HG03575 (cell line): ENCODE measurements around the gene SREBF1.

ENCODE experiments used
- ATAC-seq: cut with Tn5 transposase; IDR thresholded peaks from one replicate; pipeline ENCODE4 v1.9.1; 2021; ENCODE audit not compliant: unreplicated experiment, insufficient number of reproducible peaks, low FRiP score; ENCODE audit errors: extremely low read depth

Gene SREBF1

DNA sequence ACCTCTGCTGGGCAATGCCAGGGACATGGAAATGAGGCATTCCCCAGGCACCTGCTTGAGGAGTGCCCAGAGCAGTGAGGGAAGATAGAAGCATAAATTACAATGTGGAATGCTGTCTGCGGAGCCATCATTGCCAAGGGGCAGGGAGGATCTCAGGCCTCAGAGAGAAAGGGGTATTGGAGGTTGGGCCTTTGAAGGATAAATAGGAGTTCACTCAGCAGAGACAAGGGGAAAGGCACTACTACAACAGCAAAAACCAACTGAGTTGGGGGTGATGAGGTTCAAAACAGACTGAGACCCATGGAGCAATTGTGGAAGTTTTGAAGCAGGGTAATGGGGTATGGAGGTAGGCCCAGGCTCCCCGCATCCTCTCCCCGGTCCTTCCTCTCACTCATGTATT, 32.8 kb downstream of the SREBF1 start:
- ATAC-seq = no peak

DNA sequence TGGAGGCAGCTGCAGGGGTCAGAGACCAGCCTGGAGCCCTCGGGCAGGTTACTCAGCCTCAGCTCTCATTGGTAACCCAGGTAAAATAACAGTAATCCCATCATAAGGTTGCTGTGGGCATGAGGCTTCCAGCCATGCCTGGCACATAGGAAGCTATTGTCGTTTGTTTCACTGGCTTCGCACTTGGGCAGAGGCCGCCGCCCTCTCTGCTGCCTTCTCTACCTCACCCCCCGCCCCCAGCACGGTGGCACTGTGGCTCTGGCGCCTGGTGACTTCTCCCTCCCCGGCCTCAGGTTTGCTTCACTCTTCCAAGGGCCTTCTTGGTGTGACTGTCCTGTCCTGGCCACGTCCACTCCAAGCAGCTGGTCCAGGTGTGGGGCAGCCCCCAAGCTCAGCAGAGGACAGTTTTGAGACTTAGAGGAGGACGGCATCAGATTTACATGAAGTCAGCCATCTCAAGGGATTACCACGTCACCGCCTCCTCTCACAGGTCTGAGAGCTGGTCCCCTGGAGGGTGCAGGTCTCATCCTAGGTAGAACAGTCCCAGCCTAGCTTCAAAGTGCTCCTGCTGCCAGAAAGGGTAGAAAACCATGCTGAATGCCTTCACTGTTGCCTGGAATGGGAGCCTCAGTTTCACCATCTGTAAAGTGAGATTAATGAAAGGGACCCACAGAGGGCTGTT, 34.8 kb downstream of the SREBF1 start:
- ATAC-seq = no peak

DNA sequence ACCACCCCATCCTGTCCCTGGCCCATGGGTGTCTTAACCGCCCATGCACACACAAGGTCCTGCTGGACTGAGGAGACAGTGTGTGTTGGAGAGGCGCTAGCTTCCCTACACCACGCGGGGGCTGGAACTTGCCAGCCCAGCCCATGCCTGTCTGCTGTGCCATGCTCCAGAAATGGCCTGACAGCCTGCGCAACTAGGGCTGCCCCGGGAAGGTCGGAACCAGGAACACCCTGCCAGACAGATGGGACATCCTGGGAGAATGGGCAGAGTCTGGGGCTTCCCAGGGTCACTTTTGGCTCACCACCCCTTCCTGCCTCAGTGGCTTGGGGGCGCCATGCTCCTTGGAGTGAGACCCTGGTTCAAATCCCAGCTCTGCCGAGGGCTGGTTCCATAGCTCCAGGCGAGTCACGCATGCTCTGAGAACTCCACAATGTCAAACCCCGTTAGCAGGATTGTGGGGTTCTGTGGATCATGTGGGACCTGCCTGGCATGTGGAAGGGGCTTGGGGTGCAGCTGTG, 36.2 kb downstream of the SREBF1 start:
- ATAC-seq = no peak

DNA sequence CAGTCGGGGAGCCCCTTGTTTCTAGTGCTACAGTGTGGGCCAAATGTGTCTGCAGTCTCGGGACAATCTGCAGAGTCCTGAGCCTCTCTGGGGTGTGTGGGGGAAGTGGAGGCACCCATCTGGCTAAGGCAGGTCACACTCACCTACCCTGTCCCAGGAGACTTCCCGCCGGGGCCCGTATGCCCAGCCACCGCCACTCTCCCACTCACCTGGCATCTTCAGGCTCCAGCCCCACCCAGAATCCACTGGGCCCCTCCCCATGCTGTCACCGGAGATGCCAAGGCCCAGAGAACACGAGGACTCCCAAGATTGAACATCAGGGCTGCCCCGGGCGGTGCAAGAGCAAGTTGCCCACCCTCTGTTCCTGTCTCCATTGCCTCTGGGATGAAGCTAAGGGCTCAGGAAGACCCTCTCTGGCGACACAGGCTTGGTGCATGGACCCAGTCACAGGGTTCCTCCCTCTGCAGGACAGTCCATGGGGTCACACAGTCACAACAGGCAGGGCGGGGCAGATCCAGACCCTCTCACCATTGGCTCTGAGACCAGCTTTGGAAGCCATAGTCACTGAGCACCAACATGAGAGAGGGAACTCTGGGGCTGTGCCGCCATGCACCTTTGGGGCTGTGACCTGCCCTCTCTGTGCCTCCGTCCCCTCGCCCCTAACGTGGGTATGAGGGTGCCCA, 38.1 kb downstream of the SREBF1 start:
- no peak for ATAC-seq

DNA sequence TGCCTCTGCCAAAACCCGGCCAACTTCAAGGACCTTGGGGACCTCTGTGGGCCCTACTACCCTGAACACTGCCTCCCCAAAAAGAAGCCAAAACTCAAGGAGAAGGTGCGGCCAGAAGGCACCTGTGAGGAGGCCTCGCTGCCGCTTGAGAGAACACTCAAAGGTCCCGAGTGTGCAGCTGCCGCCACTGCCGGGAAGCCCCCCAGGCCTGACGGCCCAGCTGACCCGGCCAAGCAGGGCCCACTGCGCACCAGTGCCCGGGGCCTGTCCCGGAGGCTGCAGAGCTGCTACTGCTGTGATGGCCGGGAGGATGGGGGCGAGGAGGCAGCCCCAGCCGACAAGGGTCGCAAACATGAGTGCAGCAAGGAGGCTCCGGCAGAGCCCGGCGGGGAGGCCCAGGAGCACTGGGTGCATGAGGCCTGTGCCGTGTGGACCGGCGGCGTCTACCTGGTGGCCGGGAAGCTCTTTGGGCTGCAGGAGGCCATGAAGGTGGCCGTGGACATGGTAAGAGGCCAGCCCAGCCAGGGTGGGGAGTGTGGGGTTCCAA, 38.7 kb downstream of the SREBF1 start:
- no peak for ATAC-seq

DNA sequence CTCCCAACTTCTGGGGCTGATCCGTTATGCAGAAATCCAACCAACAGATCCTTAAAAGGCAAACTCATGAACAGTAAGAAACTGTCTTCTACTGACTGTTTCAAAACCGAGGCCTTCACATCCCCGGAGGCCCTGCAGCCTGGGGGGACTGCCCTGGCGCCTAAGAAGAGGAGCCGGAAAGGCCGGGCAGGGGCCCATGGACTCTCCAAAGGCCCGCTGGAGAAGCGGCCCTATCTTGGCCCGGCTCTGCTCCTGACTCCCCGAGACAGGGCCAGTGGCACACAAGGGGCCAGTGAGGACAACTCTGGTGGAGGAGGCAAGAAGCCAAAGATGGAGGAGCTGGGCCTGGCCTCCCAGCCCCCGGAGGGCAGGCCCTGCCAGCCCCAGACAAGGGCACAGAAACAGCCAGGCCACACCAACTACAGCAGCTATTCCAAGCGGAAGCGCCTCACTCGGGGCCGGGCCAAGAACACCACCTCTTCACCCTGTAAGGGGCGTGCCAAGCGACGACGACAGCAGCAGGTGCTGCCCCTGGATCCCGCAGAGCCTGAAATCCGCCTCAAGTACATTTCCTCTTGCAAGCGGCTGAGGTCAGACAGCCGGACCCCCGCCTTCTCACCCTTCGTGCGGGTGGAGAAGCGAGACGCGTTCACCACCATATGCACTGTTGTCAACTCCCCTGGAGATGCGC, 39.5 kb downstream of the SREBF1 start:
- ATAC-seq = no peak

DNA sequence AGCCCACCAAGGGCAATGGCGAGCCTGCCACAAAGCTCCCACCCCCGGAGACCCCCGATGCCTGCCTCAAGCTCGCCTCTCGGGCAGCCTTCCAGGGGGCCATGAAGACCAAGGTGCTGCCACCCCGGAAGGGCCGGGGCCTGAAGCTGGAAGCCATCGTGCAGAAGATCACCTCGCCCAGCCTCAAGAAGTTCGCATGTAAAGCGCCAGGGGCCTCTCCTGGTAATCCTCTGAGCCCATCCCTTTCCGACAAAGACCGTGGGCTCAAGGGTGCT, 40.1 kb downstream of the SREBF1 start:
- no peak for ATAC-seq

DNA sequence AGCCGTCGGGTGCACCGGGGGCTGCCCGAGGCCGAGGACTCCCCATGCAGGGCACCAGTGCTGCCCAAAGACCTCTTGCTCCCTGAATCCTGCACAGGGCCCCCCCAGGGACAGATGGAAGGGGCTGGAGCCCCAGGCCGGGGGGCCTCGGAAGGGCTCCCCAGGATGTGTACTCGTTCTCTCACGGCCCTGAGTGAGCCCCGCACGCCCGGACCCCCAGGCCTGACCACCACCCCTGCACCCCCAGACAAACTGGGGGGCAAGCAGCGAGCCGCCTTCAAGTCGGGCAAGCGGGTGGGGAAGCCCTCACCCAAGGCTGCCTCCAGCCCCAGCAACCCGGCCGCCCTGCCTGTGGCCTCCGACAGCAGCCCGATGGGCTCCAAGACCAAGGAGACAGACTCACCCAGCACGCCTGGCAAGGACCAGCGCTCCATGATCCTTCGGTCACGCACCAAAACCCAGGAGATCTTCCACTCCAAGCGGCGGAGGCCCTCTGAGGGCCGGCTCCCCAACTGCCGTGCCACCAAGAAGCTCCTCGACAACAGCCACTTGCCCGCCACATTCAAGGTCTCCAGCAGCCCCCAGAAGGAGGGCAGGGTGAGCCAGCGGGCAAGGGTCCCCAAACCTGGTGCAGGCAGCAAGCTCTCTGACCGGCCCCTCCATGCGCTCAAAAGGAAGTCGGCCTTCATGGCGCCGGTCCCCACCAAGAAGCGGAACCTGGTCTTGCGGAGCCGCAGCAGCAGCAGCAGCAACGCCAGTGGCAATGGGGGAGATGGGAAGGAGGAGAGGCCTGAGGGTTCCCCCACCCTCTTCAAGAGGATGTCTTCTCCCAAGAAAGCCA, 40.6 kb downstream of the SREBF1 start:
- no peak for ATAC-seq

DNA sequence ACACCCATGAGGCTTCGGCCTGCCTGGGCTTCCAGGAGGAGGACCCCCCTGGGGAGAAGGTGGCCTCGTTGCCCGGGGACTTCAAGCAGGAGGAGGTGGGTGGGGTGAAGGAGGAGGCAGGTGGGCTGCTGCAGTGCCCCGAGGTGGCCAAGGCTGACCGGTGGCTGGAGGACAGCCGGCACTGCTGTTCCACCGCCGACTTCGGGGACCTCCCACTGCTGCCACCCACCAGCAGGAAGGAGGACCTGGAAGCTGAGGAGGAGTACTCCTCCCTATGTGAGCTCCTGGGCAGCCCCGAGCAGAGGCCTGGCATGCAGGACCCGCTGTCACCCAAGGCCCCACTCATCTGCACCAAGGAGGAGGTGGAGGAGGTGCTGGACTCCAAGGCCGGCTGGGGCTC, 41.5 kb downstream of the SREBF1 start:
- ATAC-seq = no peak

DNA sequence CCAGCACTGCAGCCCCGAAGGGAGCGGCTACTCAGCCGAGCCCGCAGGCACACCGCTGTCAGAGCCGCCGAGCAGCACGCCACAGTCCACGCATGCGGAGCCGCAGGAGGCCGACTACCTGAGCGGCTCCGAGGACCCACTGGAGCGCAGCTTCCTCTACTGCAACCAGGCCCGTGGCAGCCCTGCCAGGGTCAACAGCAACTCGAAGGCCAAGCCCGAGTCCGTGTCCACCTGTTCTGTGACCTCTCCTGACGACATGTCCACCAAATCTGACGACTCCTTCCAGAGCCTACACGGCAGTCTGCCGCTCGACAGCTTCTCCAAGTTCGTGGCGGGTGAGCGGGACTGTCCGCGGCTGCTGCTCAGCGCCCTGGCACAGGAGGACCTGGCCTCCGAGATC, 42.4 kb downstream of the SREBF1 start:
- no peak for ATAC-seq

DNA sequence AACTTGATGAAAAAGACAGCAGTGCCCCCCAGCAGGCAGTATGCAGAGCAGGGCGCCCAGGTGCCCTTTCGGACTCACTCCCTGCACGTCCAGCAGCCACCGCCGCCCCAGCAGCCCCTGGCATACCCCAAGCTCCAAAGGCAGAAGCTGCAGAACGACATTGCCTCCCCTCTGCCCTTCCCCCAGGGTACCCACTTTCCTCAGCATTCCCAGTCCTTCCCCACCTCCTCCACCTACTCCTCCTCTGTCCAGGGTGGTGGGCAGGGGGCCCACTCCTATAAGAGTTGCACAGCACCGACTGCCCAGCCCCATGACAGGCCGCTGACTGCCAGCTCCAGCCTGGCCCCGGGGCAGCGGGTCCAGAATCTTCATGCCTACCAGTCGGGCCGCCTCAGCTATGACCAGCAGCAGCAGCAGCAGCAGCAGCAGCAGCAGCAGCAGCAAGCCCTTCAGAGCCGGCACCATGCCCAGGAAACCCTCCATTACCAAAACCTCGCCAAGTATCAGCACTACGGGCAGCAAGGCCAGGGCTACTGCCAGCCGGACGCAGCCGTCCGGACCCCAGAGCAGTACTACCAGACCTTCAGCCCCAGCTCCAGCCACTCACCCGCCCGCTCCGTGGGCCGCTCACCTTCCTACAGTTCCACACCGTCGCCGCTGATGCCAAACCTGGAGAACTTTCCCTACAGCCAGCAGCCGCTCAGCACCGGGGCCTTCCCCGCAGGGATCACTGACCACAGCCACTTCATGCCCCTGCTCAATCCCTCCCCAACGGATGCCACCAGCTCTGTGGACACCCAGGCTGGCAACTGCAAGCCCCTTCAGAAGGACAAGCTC, 43.2 kb downstream of the SREBF1 start:
- ATAC-seq = no peak

DNA sequence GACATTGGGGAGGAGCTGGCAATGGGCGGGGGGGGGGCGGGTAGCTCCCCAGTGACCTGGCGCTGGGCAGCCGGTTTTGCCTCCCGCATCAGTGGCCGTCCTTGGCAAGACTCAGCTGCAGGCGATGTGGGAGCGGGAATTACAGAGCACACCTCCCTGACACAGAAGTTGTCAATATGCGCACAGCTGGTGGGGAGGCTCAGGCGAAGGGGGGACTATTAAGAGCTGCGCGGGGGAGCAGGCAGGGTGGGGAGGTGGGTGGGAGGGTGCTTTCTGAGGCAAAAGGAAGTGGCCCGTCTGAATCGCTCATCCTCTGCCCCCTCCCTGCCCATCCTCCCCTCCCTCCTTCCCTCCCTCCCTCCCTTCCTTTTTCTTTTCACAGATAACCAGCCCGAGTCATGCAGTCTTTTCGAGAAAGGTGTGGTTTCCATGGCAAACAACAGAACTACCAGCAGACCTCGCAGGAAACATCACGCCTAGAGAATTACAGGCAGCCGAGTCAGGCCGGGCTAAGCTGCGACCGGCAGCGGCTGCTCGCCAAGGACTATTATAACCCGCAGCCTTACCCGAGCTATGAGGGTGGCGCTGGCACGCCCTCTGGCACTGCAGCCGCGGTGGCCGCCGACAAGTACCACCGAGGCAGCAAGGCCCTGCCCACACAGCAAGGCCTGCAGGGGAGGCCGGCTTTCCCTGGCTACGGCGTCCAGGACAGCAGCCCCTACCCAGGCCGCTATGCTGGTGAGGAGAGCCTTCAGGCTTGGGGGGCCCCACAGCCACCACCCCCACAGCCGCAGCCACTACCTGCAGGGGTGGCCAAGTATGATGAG, 44.0 kb downstream of the SREBF1 start:
- no peak for ATAC-seq

DNA sequence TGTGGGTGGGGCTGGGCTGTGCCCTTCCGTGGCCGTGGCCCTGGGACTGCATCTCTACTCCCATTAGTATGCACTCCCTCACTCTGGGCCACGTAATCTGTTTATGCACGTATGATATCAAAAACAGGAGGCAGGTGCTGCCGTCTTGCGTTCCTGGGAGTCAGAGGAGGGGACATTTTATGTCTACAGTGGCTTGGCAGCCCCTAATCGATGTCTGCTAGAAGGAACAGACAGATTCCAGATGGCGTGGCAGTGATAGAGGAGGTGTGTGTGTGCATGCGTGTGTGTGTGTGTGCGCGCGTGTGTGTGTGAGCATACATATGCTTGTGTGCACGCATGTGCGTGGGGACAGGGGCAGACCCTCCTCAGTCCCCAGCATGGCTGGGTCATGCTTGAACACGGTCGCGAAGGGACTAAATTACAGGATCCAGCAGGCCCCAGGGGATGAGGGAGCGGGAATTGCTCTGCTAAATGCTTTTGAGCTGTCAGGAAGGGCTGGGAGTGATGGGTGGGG, 44.7 kb downstream of the SREBF1 start:
- ATAC-seq = no peak

DNA sequence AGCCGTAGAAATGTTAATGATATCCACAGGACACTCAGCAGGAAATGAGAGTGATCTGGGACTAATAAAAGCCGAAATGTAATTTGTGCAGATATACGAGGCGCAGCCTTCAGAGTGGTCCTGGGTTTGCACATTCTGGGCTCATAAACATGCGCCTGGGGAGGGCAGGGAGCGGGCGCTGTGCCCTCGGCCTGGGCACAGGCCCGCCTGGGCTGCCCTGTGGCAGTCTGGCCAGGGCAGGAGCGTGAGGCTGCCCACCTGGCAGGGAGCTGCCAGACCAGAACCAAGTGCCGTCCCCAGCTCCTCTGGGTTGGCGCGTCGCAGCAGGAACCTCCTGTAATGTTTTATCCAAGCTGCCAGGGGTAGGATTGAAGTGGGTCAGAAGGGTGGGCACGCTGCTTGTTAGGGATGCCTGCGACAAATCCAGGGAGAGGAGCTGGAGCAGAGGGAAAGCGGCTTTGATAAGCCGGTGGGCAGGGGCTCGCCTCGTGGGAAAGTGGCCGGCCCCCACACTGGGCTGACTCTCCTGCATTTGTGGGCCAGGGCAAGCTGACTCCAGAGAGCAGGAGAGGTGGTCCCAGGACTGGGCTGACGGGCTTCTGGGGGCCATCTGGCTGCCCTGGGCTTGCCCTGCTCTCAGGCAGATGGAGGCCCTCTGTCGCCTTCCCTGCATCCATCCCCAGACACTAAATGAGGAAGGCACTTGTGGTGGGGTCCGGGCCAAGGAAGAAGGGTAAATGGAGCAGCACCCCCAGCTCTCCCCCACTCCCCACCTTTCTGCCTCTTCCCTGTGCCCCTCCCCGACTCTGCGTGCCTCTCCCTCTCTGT, 45.9 kb downstream of the SREBF1 start:
- ATAC-seq = no peak

DNA sequence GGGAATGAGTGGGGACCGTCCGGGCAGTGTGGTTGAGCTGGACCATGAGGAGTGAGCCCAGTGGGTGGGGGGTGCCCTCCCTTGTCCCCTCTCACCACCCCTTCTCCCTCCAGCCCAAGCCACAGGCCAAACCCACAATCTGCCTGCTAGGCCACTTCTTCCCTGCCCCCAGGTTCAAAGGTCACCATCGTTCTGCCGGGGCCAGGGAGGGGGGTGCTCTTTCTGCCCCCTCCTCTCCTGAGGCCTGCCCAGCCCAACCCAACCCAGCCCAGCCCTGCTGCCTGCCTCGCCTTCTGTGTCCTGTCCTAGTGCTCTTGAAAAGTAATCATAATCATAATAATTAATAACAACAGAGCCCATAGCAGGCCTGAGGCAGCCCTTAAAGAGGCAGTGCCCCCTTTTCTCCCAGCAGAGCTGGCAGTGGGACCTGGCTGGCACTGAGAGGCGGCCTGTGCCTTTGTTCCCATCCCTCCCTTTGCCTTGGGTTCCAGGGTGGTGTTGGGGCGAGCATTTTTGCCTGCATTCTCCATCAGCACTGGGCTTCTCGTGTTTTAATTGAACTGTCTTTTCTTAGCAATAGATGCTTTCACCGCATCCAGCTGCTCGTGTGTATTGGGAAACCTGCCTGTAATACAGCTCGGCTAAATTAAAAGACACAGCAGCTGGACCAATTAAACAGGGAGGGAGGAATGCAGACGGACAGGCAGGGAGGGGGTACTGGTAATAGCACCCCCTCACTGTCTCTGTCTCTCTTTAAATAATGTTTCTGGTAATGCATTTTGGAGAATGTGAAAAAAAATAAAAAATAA, 46.8 kb downstream of the SREBF1 start:
- no peak for ATAC-seq

DNA sequence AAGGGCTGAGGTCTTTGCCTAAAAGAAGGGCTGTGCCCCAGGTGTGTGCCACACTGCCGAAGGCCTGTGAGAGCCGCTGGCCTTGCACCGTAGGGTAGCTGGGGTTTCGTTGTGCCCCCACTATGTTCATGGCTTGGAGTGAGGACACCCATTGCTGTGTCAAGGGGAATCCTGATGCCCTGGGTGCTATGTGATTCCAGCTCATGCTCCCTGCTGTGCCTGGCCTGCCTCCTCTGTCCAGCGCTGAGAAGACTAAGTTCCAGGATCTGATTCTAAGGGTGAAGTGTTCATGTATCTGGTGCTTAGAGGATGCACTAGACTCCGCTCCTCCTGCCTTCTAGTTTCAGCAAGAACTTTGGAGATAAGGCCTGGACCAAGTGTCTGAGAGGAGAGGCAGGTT, 47.4 kb downstream of the SREBF1 start:
- no peak for ATAC-seq
